GM12878 (cell line): ENCODE data around the gene EGF. TPM values are rescaled to one million over a fixed set of nuclear protein-coding genes. Genes with fewer than 3 reads are reported as not detected.

Experiments
- ATAC-seq: fragments of 200-7000 bp; cut with Tn5 transposase; 3 replicates; pipeline ENCODE4 v1.9.1; 2020; ENCODE audit warnings: mild to moderate bottlenecking, moderate library complexity
- BruUV-seq: library from RNA; stranded (reverse); fragments of 400-500 nt; replicated peaks from 2 replicates; lab custom pipeline; 2021; lab: Mats Ljungman, UMichigan
- CTCF ChIA-PET: fragments of 300-600 bp; sonication (Branson Sonifier 250); formaldehyde crosslinking; extraction: SDS; loops from one replicate; lab custom pipeline; 2021; ENCODE audit warnings: inconsistent platforms; lab: Yijun Ruan, JAX
- POLR2A ChIA-PET: fragments of 350-600 bp; formaldehyde crosslinking; extraction: SDS; loops from one replicate; lab custom pipeline; 2021; ENCODE audit warnings: inconsistent platforms; lab: Charles Lee
- RAD21 ChIA-PET: fragments of 300-600 bp; sonication (Branson Sonifier 250); formaldehyde crosslinking; loops from one replicate; lab custom pipeline; 2023; ENCODE audit warnings: antibody characterized with exemption; ENCODE audit not compliant: unreplicated experiment; lab: Charles Lee
- SMC1A ChIA-PET: fragments of 300-600 bp; sonication (Branson Sonifier 250); formaldehyde crosslinking; loops from one replicate; lab custom pipeline; 2023; ENCODE audit not compliant: unreplicated experiment, uncharacterized antibody; lab: Charles Lee
- DNase-seq: peaks from one replicate; pipeline ENCODE4 v3.0.0-alpha.2; 2011; ENCODE audit warnings: low read depth, low spot score
- FAIRE-seq: peaks from 3 replicates; lab custom pipeline; 2011; peaks lifted over from hg19 to GRCh38; lab: Jason Lieb, UNC
- H2AFZ ChIP-seq: 2 replicates; pipeline ENCODE4 v1.6.0; 2011; ENCODE audit warnings: low read depth, low read length, control low read depth; ENCODE audit not compliant: control insufficient read depth
- H3K27ac ChIP-seq: 2 replicates; pipeline ENCODE4 v1.5.1; 2011; ENCODE audit warnings: control low read depth; ENCODE audit not compliant: control insufficient read depth, insufficient read depth
- H3K27me3 ChIP-seq, 2 experiments: replicated peaks in 1 of 2; 2 replicates each; pipeline versions ENCODE4 v1.6.0 to v1.6.1; 2011; ENCODE audit warnings: low read length in 1 of 2; ENCODE audit not compliant: control insufficient read depth in 2 of 2, insufficient read depth in 2 of 2
- H3K36me3 ChIP-seq, 2 experiments: 2 replicates each; pipeline ENCODE4 v1.5.1; 2011; ENCODE audit warnings: low read length in 1 of 2; ENCODE audit not compliant: control insufficient read depth in 2 of 2, insufficient read depth in 2 of 2
- H3K4me1 ChIP-seq: 2 replicates; pipeline ENCODE4 v1.6.1; 2011; ENCODE audit warnings: mild to moderate bottlenecking, low read length, moderate library complexity, mixed read lengths; ENCODE audit not compliant: control insufficient read depth, insufficient read depth
- H3K4me2 ChIP-seq: 2 replicates; pipeline ENCODE4 v1.6.0; 2011; ENCODE audit warnings: control low read depth; ENCODE audit not compliant: control insufficient read depth, insufficient read depth
- H3K4me3 ChIP-seq: fragments of 200-600 bp; sonication (generic); 2 replicates; pipeline ENCODE4 v1.5.1; 2016
- H3K79me2 ChIP-seq: 2 replicates; pipeline ENCODE4 v1.6.0; 2011; ENCODE audit warnings: low read length; ENCODE audit not compliant: control insufficient read depth, insufficient read depth
- H3K9ac ChIP-seq: 2 replicates; pipeline ENCODE4 v1.8.0; 2011; ENCODE audit warnings: low read length, control low read depth, mixed read lengths; ENCODE audit not compliant: control insufficient read depth, insufficient read depth
- H3K9me3 ChIP-seq: replicated peaks from 3 replicates; pipeline ENCODE4 v1.5.1; 2011; ENCODE audit warnings: mild to moderate bottlenecking, low read length; ENCODE audit not compliant: control insufficient read depth, insufficient read depth
- H4K20me1 ChIP-seq: 2 replicates; pipeline ENCODE4 v1.6.0; 2011; ENCODE audit not compliant: control insufficient read depth, insufficient read depth
- ATF7 ChIP-seq: fragments of 450-650 bp; IDR thresholded peaks from 2 replicates; pipeline ENCODE4 v1.6.1; 2016; ENCODE audit warnings: low read depth, mild to moderate bottlenecking
- KAT2A ChIP-seq: conservative IDR thresholded peaks from 2 replicates; pipeline ENCODE4 v1.6.1; 2011; ENCODE audit warnings: low read depth, low read length; ENCODE audit not compliant: control insufficient read depth
- KLF5 ChIP-seq: fragments of 450-650 bp; IDR thresholded peaks from 2 replicates; pipeline ENCODE4 v1.6.1; 2014; ENCODE audit warnings: mild to moderate bottlenecking; ENCODE audit not compliant: partially characterized antibody
- MYC ChIP-seq: IDR thresholded peaks from 2 replicates; pipeline ENCODE4 v1.6.1; 2011; ENCODE audit warnings: mild to moderate bottlenecking, low read length, moderate library complexity, inconsistent platforms; ENCODE audit not compliant: insufficient read depth, insufficient replicate concordance, insufficient read length, severe bottlenecking
- WRNIP1 ChIP-seq: IDR thresholded peaks from 2 replicates; pipeline ENCODE4 v1.6.1; 2011; ENCODE audit warnings: low read depth, low read length, improper control_type of control experiment, borderline replicate concordance
- ZNF274 ChIP-seq: IDR thresholded peaks from one replicate; pipeline ENCODE4 v1.8.0; 2011; ENCODE audit not compliant: insufficient read length, insufficient read depth
- WGBS: methylation state at CpG from one replicate; pipeline ENCODE4 v1.1.6; 2016; ENCODE audit warnings: low lambda C conversion rate; ENCODE audit not compliant: insufficient replicate concordance, insufficient coverage; ENCODE audit errors: missing lambda C conversion rate; 5-methylcytosine and 5-hydroxymethylcytosine counted together
- in situ Hi-C: fragments of 300-500 bp; cut with MboI; formaldehyde crosslinking; loops from 9 replicates; pipeline ENCODE4 v1.14.3; 2018; ENCODE audit warnings: mixed read lengths
- intact Hi-C: fragments of 100-400 bp; cut with micrococcal nuclease; formaldehyde crosslinking; loops from one replicate; pipeline ENCODE4 v1.14.2; 2022; ENCODE audit not compliant: unreplicated experiment
- polyA plus RNA-seq, 11 experiments: library from polyadenylated mRNA; depleted of rRNA in 4 of 11; unstranded in 6 of 11; stranded (reverse) in 5 of 11; fragments of >200 nt; fragmentation: Nextera tagmentation in 4 of 11; fragmentation: Illumina TruSeq in 1 of 11; extraction: Ambion mirVana in 4 of 11; extraction: Trizol in 1 of 11; gene quantifications; 1 replicate in 1 of 11; 2 replicates in 10 of 11; pipeline versions ENCODE4 v1.2.1 to v1.2.3, GENCODE V29; 2011 to 2016; ENCODE audit warnings: inconsistent platforms in 2 of 11, missing spikeins in 2 of 11, low read depth in 1 of 11
- total RNA-seq, 4 experiments: library from RNA; depleted of rRNA in 3 of 4; stranded (reverse); fragments of >200 nt in 3 of 4; fragmentation: Illumina TruSeq in 1 of 4; extraction: Trizol in 1 of 4; gene quantifications; 2 replicates each; pipeline versions ENCODE4 v1.2.1 to v1.2.3, GENCODE V29; 2013 to 2021
- TF ChIP-seq, protein P1 (sequence below): IDR thresholded peaks from 2 replicates; pipeline ENCODE4 v1.6.1; 2012; ENCODE audit warnings: low read depth, low read length, improper control_type of control experiment
- TF ChIP-seq, protein P2 (sequence below): fragments of 450-650 bp; formaldehyde crosslinking; IDR thresholded peaks from 2 replicates; pipeline ENCODE4 v1.4.0; 2020; ENCODE audit warnings: mild to moderate bottlenecking, moderate library complexity
- TF ChIP-seq, protein P3 (sequence below): fragments of 450-650 bp; IDR thresholded peaks from 2 replicates; pipeline ENCODE4 v1.6.1; 2014; ENCODE audit warnings: mild to moderate bottlenecking

Gene EGF
- total and polyA plus RNA-seq, 10 of the 15 experiments (the other 5 are each of a cell fraction or from before 2014, with no cell fraction given): 0.02 to 0.90 (median 0.19) TPM; not detected in 4

DNA sequence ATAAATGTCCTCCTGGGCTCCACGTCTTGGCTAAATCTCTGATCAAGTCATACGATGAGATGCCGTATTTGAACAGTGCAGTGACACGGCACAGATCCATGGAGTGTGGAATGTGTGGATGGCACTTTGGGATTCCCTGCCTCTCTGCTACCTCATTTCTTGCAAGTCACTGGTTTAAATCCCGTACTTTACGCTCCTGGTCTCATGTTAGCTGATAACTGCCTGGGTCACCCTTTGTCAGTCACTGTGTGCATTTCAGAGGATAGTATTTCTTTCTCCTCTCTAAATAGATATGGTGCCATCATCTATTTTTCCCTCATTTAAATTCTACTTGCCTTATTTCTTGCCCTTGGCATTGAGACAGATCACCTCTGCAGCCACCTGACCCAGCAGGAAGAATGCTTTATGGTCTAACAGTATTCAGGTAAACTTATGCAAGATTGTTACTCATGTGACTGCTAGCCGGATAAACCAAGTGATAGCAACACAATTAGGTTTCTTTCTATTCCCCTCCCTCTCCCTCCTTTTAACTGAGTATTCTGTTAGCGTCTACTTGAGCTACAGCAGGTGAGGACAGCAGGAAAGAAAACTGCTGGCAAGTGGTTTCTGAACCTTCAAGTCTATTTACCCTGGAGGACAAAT, 2.8 kb downstream of the EGF start:
- ATAC-seq (no peak), DNase-seq (no peak), FAIRE-seq (no peak)
- Histone ChIP-seq H3K4me2 (no peak overlapping the region), H2AFZ (no peak overlapping the region), H3K79me2 (no peaks in the 10 kb centered on the region), H3K27ac (no peak overlapping the region), H3K9me3 (no peaks in the 10 kb centered on the region), H4K20me1 (no peaks in the 10 kb centered on the region), H3K9ac (no peak overlapping the region), H3K27me3 (peaks cover 0 to 13% of the 10 kb centered on the region in 2 experiments; a peak in 1 of 4 replicates), H3K4me1 (no peaks in the 10 kb centered on the region), H3K36me3 (no peaks in the 10 kb centered on the region), H3K4me3 (no peak overlapping the region)
- ChIA-PET POLR2A (no interaction called here), CTCF (no interaction called here), RAD21 (no interaction called here), SMC1A (no interaction called here)
- WGBS: 58% methylated on average over 8 of the region's 8 CpGs
- in situ Hi-C loops: no loop called here
- intact Hi-C loops: no loop called here
- no TSS peak for BruUV-seq
- TF ChIP-seq KLF5 (no peak), ATF7 (no peak), MYC (no peak), WRNIP1 (no peak)
- TF ChIP-seq, protein P1, sequence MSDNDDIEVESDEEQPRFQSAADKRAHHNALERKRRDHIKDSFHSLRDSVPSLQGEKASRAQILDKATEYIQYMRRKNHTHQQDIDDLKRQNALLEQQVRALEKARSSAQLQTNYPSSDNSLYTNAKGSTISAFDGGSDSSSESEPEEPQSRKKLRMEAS: no peak

DNA sequence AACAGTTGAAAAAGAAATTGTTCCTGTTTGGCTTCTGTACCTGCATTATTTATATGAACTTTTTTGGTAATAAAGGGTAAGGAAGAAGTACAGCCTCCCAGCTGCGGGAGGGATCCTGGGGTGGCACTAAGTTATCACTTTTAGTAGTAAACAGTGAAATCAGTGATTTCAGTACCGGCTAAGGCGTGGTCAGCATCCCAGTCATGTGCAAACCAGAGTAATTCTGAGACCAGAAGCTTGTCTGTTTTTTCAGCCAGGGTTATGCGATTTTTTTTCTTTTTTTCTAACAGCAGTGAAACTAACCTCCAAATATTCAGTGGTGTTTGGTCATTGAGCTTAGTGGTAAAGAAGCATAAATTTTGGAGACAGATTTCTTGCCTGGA, 3.3 kb downstream of the EGF start:
- BruUV-seq: no TSS peak
- DNase-seq (no peak), FAIRE-seq (no peak), ATAC-seq (no peak)
- Histone ChIP-seq H3K27ac (no peak overlapping the region), H4K20me1 (no peaks in the 10 kb centered on the region), H3K36me3 (no peaks in the 10 kb centered on the region), H3K4me2 (no peak overlapping the region), H3K4me3 (no peak overlapping the region), H3K79me2 (no peaks in the 10 kb centered on the region), H3K9me3 (no peaks in the 10 kb centered on the region), H3K27me3 (peaks cover 0 to 13% of the 10 kb centered on the region in 2 experiments; a peak in 1 of 4 replicates), H2AFZ (no peak overlapping the region), H3K9ac (no peak overlapping the region), H3K4me1 (no peaks in the 10 kb centered on the region)
- CTCF ChIA-PET: no interaction called here
- SMC1A ChIA-PET: no interaction called here
- intact Hi-C loops: no loop called here
- RAD21 ChIA-PET: interaction anchor here (0.6 kb wide), 1 partner anchor 36 kb away, joined by 3 read pairs; no protein-coding TSS in a partner anchor
- 0% methylated on average over 4 of the region's 4 CpGs for WGBS
- in situ Hi-C loops: no loop called here
- TF ChIP-seq, protein P2, sequence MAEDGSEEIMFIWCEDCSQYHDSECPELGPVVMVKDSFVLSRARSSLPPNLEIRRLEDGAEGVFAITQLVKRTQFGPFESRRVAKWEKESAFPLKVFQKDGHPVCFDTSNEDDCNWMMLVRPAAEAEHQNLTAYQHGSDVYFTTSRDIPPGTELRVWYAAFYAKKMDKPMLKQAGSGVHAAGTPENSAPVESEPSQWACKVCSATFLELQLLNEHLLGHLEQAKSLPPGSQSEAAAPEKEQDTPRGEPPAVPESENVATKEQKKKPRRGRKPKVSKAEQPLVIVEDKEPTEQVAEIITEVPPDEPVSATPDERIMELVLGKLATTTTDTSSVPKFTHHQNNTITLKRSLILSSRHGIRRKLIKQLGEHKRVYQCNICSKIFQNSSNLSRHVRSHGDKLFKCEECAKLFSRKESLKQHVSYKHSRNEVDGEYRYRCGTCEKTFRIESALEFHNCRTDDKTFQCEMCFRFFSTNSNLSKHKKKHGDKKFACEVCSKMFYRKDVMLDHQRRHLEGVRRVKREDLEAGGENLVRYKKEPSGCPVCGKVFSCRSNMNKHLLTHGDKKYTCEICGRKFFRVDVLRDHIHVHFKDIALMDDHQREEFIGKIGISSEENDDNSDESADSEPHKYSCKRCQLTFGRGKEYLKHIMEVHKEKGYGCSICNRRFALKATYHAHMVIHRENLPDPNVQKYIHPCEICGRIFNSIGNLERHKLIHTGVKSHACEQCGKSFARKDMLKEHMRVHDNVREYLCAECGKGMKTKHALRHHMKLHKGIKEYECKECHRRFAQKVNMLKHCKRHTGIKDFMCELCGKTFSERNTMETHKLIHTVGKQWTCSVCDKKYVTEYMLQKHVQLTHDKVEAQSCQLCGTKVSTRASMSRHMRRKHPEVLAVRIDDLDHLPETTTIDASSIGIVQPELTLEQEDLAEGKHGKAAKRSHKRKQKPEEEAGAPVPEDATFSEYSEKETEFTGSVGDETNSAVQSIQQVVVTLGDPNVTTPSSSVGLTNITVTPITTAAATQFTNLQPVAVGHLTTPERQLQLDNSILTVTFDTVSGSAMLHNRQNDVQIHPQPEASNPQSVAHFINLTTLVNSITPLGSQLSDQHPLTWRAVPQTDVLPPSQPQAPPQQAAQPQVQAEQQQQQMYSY (CRISPR knock-in tag): no peak
- no peak for TF ChIP-seq KAT2A
- TF ChIP-seq, protein P3, sequence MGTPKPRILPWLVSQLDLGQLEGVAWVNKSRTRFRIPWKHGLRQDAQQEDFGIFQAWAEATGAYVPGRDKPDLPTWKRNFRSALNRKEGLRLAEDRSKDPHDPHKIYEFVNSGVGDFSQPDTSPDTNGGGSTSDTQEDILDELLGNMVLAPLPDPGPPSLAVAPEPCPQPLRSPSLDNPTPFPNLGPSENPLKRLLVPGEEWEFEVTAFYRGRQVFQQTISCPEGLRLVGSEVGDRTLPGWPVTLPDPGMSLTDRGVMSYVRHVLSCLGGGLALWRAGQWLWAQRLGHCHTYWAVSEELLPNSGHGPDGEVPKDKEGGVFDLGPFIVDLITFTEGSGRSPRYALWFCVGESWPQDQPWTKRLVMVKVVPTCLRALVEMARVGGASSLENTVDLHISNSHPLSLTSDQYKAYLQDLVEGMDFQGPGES: no peak
- no peak for TF ChIP-seq ZNF274
- POLR2A ChIA-PET: no interaction called here
